T-cell (primary cell): Measurements from ENCODE around the gene LAG3. TPM values are rescaled to one million over a fixed set of nuclear protein-coding genes. Genes with fewer than 3 reads are reported as not detected.

Experiments
- ATAC-seq, 4 experiments: fragments of 200-7000 bp in 3 of 4; fragments of 150-1000 bp in 1 of 4; cut with Tn5 transposase; replicated peaks in 1 of 4; 1 replicate in 3 of 4; 2 replicates in 1 of 4; pipeline ENCODE4 v1.10.0; 2021; ENCODE audit warnings: moderate library complexity in 3 of 4, mild to moderate bottlenecking in 2 of 4, moderate number of reproducible peaks in 1 of 4
- CTCF ChIA-PET, 2 donors: fragments of 300-600 bp; sonication (Branson Sonifier 250); formaldehyde crosslinking; loops; one replicate each; lab custom pipeline; 2022; ENCODE audit warnings: antibody characterized with exemption in 2 of 2; lab: Charles Lee
- POLR2A ChIA-PET, 2 donors: fragments of 300-600 bp; sonication (Branson Sonifier 250); formaldehyde crosslinking; loops; one replicate each; lab custom pipeline; 2022; ENCODE audit warnings: antibody characterized with exemption in 2 of 2; lab: Charles Lee
- DNase-seq, 35 experiments: peaks; one replicate each; pipeline versions ENCODE4 v3.0.0 to v3.0.0-alpha.2; 2013 to 2023
- H3K27ac ChIP-seq: one replicate; pipeline ENCODE4 v1.5.1; 2013; ENCODE audit warnings: low read length
- H3K27me3 ChIP-seq, 2 experiments: replicated peaks in 1 of 2; 1 replicate in 1 of 2; 2 replicates in 1 of 2; pipeline versions ENCODE4 v1.6.1 to v1.7.0; 2013; ENCODE audit warnings: low read length in 1 of 2, mixed read lengths in 1 of 2; ENCODE audit not compliant: control insufficient read depth in 2 of 2, insufficient read depth in 2 of 2; ENCODE audit errors: extremely low read depth in 1 of 2
- H3K36me3 ChIP-seq, 2 donors: 1 replicate in 1 of 2; 2 replicates in 1 of 2; pipeline versions ENCODE4 v1.6.1 to v1.7.0; 2013; ENCODE audit warnings: low read length in 1 of 2; ENCODE audit not compliant: control insufficient read depth in 2 of 2, insufficient read depth in 1 of 2; ENCODE audit errors: extremely low read depth in 1 of 2
- H3K4me1 ChIP-seq, 2 experiments: 1 replicate in 1 of 2; 2 replicates in 1 of 2; pipeline versions ENCODE4 v1.6.1 to v1.7.0; 2013; ENCODE audit warnings: low read length in 2 of 2, mixed read lengths in 1 of 2; ENCODE audit not compliant: insufficient read depth in 2 of 2, control insufficient read depth in 1 of 2; ENCODE audit errors: extremely low read depth in 1 of 2
- H3K4me3 ChIP-seq, 2 donors: 1 replicate in 1 of 2; 2 replicates in 1 of 2; pipeline versions ENCODE4 v1.5.1 to v1.7.0; 2013; ENCODE audit warnings: mild to moderate bottlenecking in 2 of 2, low read length in 1 of 2, moderate library complexity in 1 of 2; ENCODE audit not compliant: control insufficient read depth in 1 of 2; ENCODE audit errors: extremely low read depth in 1 of 2
- H3K9me3 ChIP-seq: 2 replicates; pipeline ENCODE4 v1.7.0; 2013
- H3K27ac Mint-ChIP-seq, 2 donors: one replicate each; pipeline ENCODE4 v1.8.0; 2020 to 2021; ENCODE audit warnings: mild to moderate bottlenecking in 2 of 2, mixed read lengths in 2 of 2
- H3K27me3 Mint-ChIP-seq, 2 donors: one replicate each; pipeline ENCODE4 v1.8.0; 2021 to 2022; ENCODE audit warnings: mixed read lengths in 2 of 2
- H3K36me3 Mint-ChIP-seq: one replicate; pipeline ENCODE4 v1.8.0; 2021; ENCODE audit warnings: mixed read lengths
- H3K4me1 Mint-ChIP-seq, 3 donors: one replicate each; pipeline ENCODE4 v1.8.0; 2020 to 2022; ENCODE audit warnings: mixed read lengths in 3 of 3, mild to moderate bottlenecking in 1 of 3
- H3K4me3 Mint-ChIP-seq, 3 donors: one replicate each; pipeline ENCODE4 v1.8.0; 2020 to 2022; ENCODE audit warnings: mild to moderate bottlenecking in 3 of 3, mixed read lengths in 3 of 3, moderate library complexity in 3 of 3
- H3K9me3 Mint-ChIP-seq, 3 donors: one replicate each; pipeline ENCODE4 v1.8.0; 2020 to 2022; ENCODE audit warnings: mixed read lengths in 3 of 3
- WGBS: methylation state at CpG from one replicate; pipeline ENCODE4 v1.1.5; 2013; ENCODE audit warnings: missing lambda C conversion rate; ENCODE audit not compliant: insufficient coverage; 5-methylcytosine and 5-hydroxymethylcytosine counted together
- total RNA-seq, 35 experiments: library from RNA in 6 of 35; stranded (reverse) in 6 of 35; fragments of 120-200 nt in 1 of 35; gene quantifications; one replicate each; pipeline versions ENCODE4 v1.2.1 to v1.2.4 and lab custom pipeline; 2013 to 2026

The LAG3 gene
- total RNA-seq, 5 donors from 2014 or later (not counting 1 experiment from before 2014, with no cell fraction given), result 3.7 to 10.6 (median 7.3) TPM

GRCh38 chr12:6818645-6819044, 46.3 kb downstream of the LAG3 start:
- H3K4me3 ChIP-seq, result no peak overlapping the region
- no peak overlapping the region for H3K27ac Mint-ChIP-seq
- peaks cover 12 to 30% (median 16%) of the 10 kb centered on the region in 3 donors for H3K4me1 Mint-ChIP-seq
- CTCF ChIA-PET, result interaction anchor here in 1 of 2 donors (0.6 kb wide), 1 partner anchor 48 kb away, joined by 5 read pairs; no protein-coding TSS in a partner anchor
- peaks cover 3 to 19% of the 10 kb centered on the region in 2 experiments for H3K4me1 ChIP-seq
- ATAC-seq (no peak), DNase-seq (no peak)
- peaks cover 4 to 16% of the 10 kb centered on the region in 2 donors for H3K27me3 Mint-ChIP-seq
- POLR2A ChIA-PET, result interaction anchor here in 1 of 2 donors (0.7 kb wide), 1 partner anchor 10 kb away, joined by 6 read pairs; no protein-coding TSS in a partner anchor
- peaks cover 10 to 47% of the 10 kb centered on the region in 2 donors for H3K36me3 ChIP-seq
- H3K27ac ChIP-seq, result no peak overlapping the region
- peaks cover 23% of the 10 kb centered on the region for H3K36me3 Mint-ChIP-seq
- H3K9me3 ChIP-seq, result no peaks in the 10 kb centered on the region
- no peaks in the 10 kb centered on the region for H3K9me3 Mint-ChIP-seq
- H3K4me3 Mint-ChIP-seq, result no peak overlapping the region
- WGBS, result 93% methylated on average over 3 of the region's 5 CpGs
- H3K27me3 ChIP-seq, result peaks cover 0 to 28% of the 10 kb centered on the region in 2 experiments

- 87% methylated on average over 11 of the region's 13 CpGs for WGBS
- H3K36me3 ChIP-seq, result peaks cover 10 to 43% of the 10 kb centered on the region in 2 donors
- Mint-ChIP-seq H3K36me3 (peaks cover 19% of the 10 kb centered on the region), H3K4me3 (no peak overlapping the region), H3K27me3 (peaks cover 4 to 18% of the 10 kb centered on the region in 2 donors), H3K4me1 (peaks cover 12 to 30% (median 16%) of the 10 kb centered on the region in 3 donors), H3K9me3 (no peaks in the 10 kb centered on the region), H3K27ac (peak overlapping the region in 1 of 2 donors; percentile 45)
- CTCF ChIA-PET, result interaction anchor here in 1 of 2 donors (0.6 kb wide), 1 partner anchor 47 kb away, joined by 5 read pairs; no protein-coding TSS in a partner anchor
- POLR2A ChIA-PET, result interaction anchor here in 1 of 2 donors (0.7 kb wide), 1 partner anchor 11 kb away, joined by 6 read pairs; no protein-coding TSS in a partner anchor
- H3K27me3 ChIP-seq, result peaks cover 0 to 35% of the 10 kb centered on the region in 2 experiments
- ATAC-seq, result no peak
- peaks cover 3 to 19% of the 10 kb centered on the region in 2 experiments for H3K4me1 ChIP-seq
- H3K27ac ChIP-seq, result no peak overlapping the region
- H3K4me3 ChIP-seq, result no peak overlapping the region
- H3K9me3 ChIP-seq, result no peaks in the 10 kb centered on the region
- no peak for DNase-seq
These were observed 47.0 kb downstream of the LAG3 start for GRCh38 chr12:6819106-6820030.

- Histone ChIP-seq H3K9me3 (no peaks in the 10 kb centered on the region), H3K36me3 (peaks cover 4 to 35% of the 10 kb centered on the region in 2 donors), H3K27ac (no peak overlapping the region), H3K4me1 (peaks cover 3 to 19% of the 10 kb centered on the region in 2 experiments), H3K27me3 (peaks cover 0 to 43% of the 10 kb centered on the region in 2 experiments), H3K4me3 (no peak overlapping the region)
- H3K4me3 Mint-ChIP-seq, result peak overlapping the region in 1 of 3 donors; percentile 74
- no peak for DNase-seq
- 100% methylated on average over 3 of the region's 5 CpGs for WGBS
- peaks cover 8 to 24% of the 10 kb centered on the region in 2 donors for H3K27me3 Mint-ChIP-seq
- no peak for ATAC-seq
- peaks cover 19% of the 10 kb centered on the region for H3K36me3 Mint-ChIP-seq
- H3K9me3 Mint-ChIP-seq, result no peaks in the 10 kb centered on the region
- ChIA-PET POLR2A (no interaction called here), CTCF (interaction anchor here in 1 of 2 donors (0.6 kb wide), 1 partner anchor 66 kb away, joined by 3 read pairs; no protein-coding TSS in a partner anchor)
- no peak overlapping the region for H3K27ac Mint-ChIP-seq
- H3K4me1 Mint-ChIP-seq, result peaks cover 12 to 30% (median 16%) of the 10 kb centered on the region in 3 donors
These were observed 47.8 kb downstream of the LAG3 start for GRCh38 chr12:6820166-6820565.

- ATAC-seq, result peak; percentile 12 to 25 (median 20)
- 0% methylated on average over 6 of the region's 28 CpGs for WGBS
- H3K9me3 Mint-ChIP-seq, result no peaks in the 10 kb centered on the region
- H3K36me3 Mint-ChIP-seq, result peaks cover 9% of the 10 kb centered on the region
- DNase-seq, result no peak
- peaks cover 8 to 40% of the 10 kb centered on the region in 2 donors for H3K27me3 Mint-ChIP-seq
- peak within 1 kb of the TSS; percentile 48 to 74 (median 65) for H3K4me3 Mint-ChIP-seq
- Histone ChIP-seq H3K36me3 (peaks cover 0 to 20% of the 10 kb centered on the region in 2 donors), H3K4me3 (no peak within 1 kb of the TSS), H3K27ac (no peak within 1 kb of the TSS), H3K4me1 (peaks cover 3 to 26% of the 10 kb centered on the region in 2 experiments), H3K9me3 (no peaks in the 10 kb centered on the region), H3K27me3 (peaks cover 0 to 59% of the 10 kb centered on the region in 2 experiments)
- POLR2A ChIA-PET, result interaction anchor here in 1 of 2 donors (0.5 to 0.7 kb wide), 4 partner anchors 17 to 164 kb away, joined by 3 to 7 read pairs (median 4); no protein-coding TSS in a partner anchor
- H3K27ac Mint-ChIP-seq, result peak within 1 kb of the TSS; percentile 54 to 64
- CTCF ChIA-PET, result interaction anchor here (0.7 kb wide), 3 partner anchors 13 to 194 kb away, joined by 3 to 4 read pairs (median 3); no protein-coding TSS in a partner anchor
- H3K4me1 Mint-ChIP-seq, result peaks cover 15 to 36% (median 19%) of the 10 kb centered on the region in 3 donors
These were observed 49.5 kb downstream of the LAG3 start, which contains the start of gene GPR162 for GRCh38 chr12:6821591-6822425. Gene GPR162, plus strand, starts transcription at chr12:6821821. Its CDS starts 2,078 bp downstream, at chr12:6823899.

- DNase-seq (no peak), ATAC-seq (no peak)
- WGBS, result 91% methylated on average over 3 of the region's 7 CpGs
- Mint-ChIP-seq H3K9me3 (no peaks in the 10 kb centered on the region), H3K4me1 (peaks cover 19 to 41% (median 24%) of the 10 kb centered on the region in 3 donors), H3K36me3 (peaks cover 8% of the 10 kb centered on the region), H3K27me3 (peaks cover 12 to 48% of the 10 kb centered on the region in 2 donors), H3K4me3 (peak overlapping the region in 1 of 3 donors; percentile 74), H3K27ac (no peak overlapping the region)
- peaks cover 3 to 33% of the 10 kb centered on the region in 2 experiments for H3K4me1 ChIP-seq
- H3K36me3 ChIP-seq, result peaks cover 0 to 12% of the 10 kb centered on the region in 2 donors
- H3K9me3 ChIP-seq, result no peaks in the 10 kb centered on the region
- ChIA-PET CTCF (interaction anchor here in 1 of 2 donors (0.5 to 0.6 kb wide), 3 partner anchors 12 to 159 kb away, joined by 3 to 4 read pairs (median 3); no protein-coding TSS in a partner anchor), POLR2A (no interaction called here)
- H3K4me3 ChIP-seq, result no peak overlapping the region
- H3K27me3 ChIP-seq, result peaks cover 0 to 67% of the 10 kb centered on the region in 2 experiments
- no peak overlapping the region for H3K27ac ChIP-seq
These were observed 50.3 kb downstream of the LAG3 start for GRCh38 chr12:6822426-6823135.
